OCI-LY7 (cell line): ENCODE data around the gene SCAMP3. TPM values are rescaled to one million over a fixed set of nuclear protein-coding genes. Genes with fewer than 3 reads are reported as not detected.
"Not testable (repeated sequence)": the region's sequence is repeated elsewhere in the genome, so short reads cannot be mapped to it uniquely, and the experiment has no call there.

Source experiments
- BruUV-seq: library from RNA; stranded (reverse); fragments of 400-500 nt; replicated peaks from 2 replicates; lab custom pipeline; 2021; lab: Mats Ljungman, UMichigan
- CTCF ChIA-PET: fragments of 300-600 bp; sonication (Branson Sonifier 250); formaldehyde crosslinking; loops from one replicate; lab custom pipeline; 2022; ENCODE audit warnings: antibody characterized with exemption; ENCODE audit not compliant: unreplicated experiment; lab: Charles Lee
- POLR2A ChIA-PET: fragments of 300-600 bp; sonication (Branson Sonifier 250); formaldehyde crosslinking; loops from one replicate; lab custom pipeline; 2022; ENCODE audit warnings: antibody characterized with exemption; lab: Charles Lee
- DNase-seq: peaks from one replicate; pipeline ENCODE4 v3.0.0-alpha.2; 2015; ENCODE audit warnings: low spot score
- H2AFZ ChIP-seq: fragments of 200-600 bp; sonication (generic), shearing (Covaris generic); 2 replicates; pipeline ENCODE4 v1.6.1; 2014; ENCODE audit warnings: mild to moderate bottlenecking, antibody characterized with exemption, low read length, moderate library complexity
- H3K27ac ChIP-seq: fragments of 200-600 bp; sonication (generic); 2 replicates; pipeline ENCODE4 v1.5.1; 2014; ENCODE audit warnings: mixed run types, low read depth, mild to moderate bottlenecking, moderate library complexity, low read length, inconsistent platforms; ENCODE audit not compliant: poor library complexity, severe bottlenecking
- H3K36me3 ChIP-seq: fragments of 200-600 bp; sonication (generic); 2 replicates; pipeline ENCODE4 v1.6.1; 2014; ENCODE audit warnings: mild to moderate bottlenecking, antibody characterized with exemption, low read length, moderate library complexity, mixed read lengths; ENCODE audit not compliant: insufficient read depth
- H3K4me1 ChIP-seq: fragments of 200-600 bp; sonication (generic); 2 replicates; pipeline ENCODE4 v1.5.1; 2014; ENCODE audit warnings: mild to moderate bottlenecking, low read length; ENCODE audit not compliant: insufficient read depth, poor library complexity, severe bottlenecking
- H3K4me2 ChIP-seq: fragments of 200-600 bp; sonication (generic); 2 replicates; pipeline ENCODE4 v1.6.1; 2014; ENCODE audit warnings: mild to moderate bottlenecking, low read length
- H3K4me3 ChIP-seq: fragments of 200-600 bp; sonication (generic); 2 replicates; pipeline ENCODE4 v1.5.1; 2014; ENCODE audit warnings: mild to moderate bottlenecking, low read depth, low read length; ENCODE audit not compliant: poor library complexity, severe bottlenecking
- H3K79me2 ChIP-seq: fragments of 200-600 bp; sonication (generic); 2 replicates; pipeline ENCODE4 v1.6.1; 2016; ENCODE audit warnings: low read depth, mild to moderate bottlenecking, low read length, moderate library complexity, mixed read lengths; ENCODE audit not compliant: insufficient read depth
- H3K9me2 ChIP-seq: fragments of 200-600 bp; sonication (generic); 2 replicates; pipeline ENCODE4 v1.6.1; 2016; ENCODE audit warnings: mild to moderate bottlenecking, low read length, mixed read lengths; ENCODE audit not compliant: insufficient read depth
- H3K9me3 ChIP-seq: fragments of 200-600 bp; sonication (generic); 2 replicates; pipeline ENCODE4 v1.6.1; 2014; ENCODE audit warnings: mild to moderate bottlenecking, mixed run types, low read length, mixed read lengths
- H4K20me1 ChIP-seq: fragments of 200-600 bp; sonication (generic); 2 replicates; pipeline ENCODE4 v1.6.1; 2014; ENCODE audit warnings: mild to moderate bottlenecking, antibody characterized with exemption, low read length, moderate library complexity, mixed read lengths; ENCODE audit not compliant: insufficient read depth
- EZH2phosphoT487 ChIP-seq: fragments of 200-600 bp; sonication (generic); IDR thresholded peaks from 2 replicates; pipeline ENCODE4 v1.6.1; 2018; ENCODE audit warnings: low read depth, borderline replicate concordance, mild to moderate bottlenecking, mixed run types, antibody characterized with exemption, low read length, moderate library complexity, mixed read lengths
- intact Hi-C: fragments of 100-400 bp; cut with micrococcal nuclease; formaldehyde crosslinking; loops from one replicate; pipeline ENCODE4 v1.10.0; 2022; ENCODE audit not compliant: unreplicated experiment
- total RNA-seq, 2 experiments: library from RNA; depleted of rRNA in 1 of 2; stranded (reverse); fragments of >200 nt in 1 of 2; shearing (Covaris generic) in 1 of 2; gene quantifications; 2 replicates each; pipeline ENCODE4 v1.2.3, GENCODE V29; 2014 to 2022
- TF ChIP-seq, protein P1 (sequence below): fragments of 200-600 bp; sonication (generic); conservative IDR thresholded peaks from 2 replicates; pipeline ENCODE4 v1.5.1; 2014; ENCODE audit warnings: mild to moderate bottlenecking, antibody characterized with exemption, low read length, moderate library complexity, mixed read lengths

SCAMP3 gene
- total RNA-seq, 2 experiments from 2014 or later, result 58.3 to 74.7 TPM

GRCh38 chr1:155241841-155242264 is 20.3 kb downstream of the SCAMP3 start:
- H3K4me3 ChIP-seq, result peak overlapping the region; percentile 70
- POLR2A ChIA-PET, result no interaction called here
- CTCF ChIA-PET, result interaction anchor here (0.9 kb wide), 1 partner anchor 9 kb away, joined by 3 read pairs; no protein-coding TSS in a partner anchor
- intact Hi-C loops, result no loop called here
- BruUV-seq, result no TSS peak
- H3K4me1 ChIP-seq, result peaks cover 38% of the 10 kb centered on the region
- H3K36me3 ChIP-seq, result peaks cover 6% of the 10 kb centered on the region; the same call in 1 of the 2 replicates
- peaks cover 16% of the 10 kb centered on the region; the same call in 1 of the 2 replicates for H3K79me2 ChIP-seq
- H3K4me2 ChIP-seq, result peak overlapping the region; percentile 96
- H3K27ac ChIP-seq, result peak overlapping the region; percentile 46
- H3K9me3 ChIP-seq, result no peaks in the 10 kb centered on the region
- H4K20me1 ChIP-seq, result no peaks in the 10 kb centered on the region
- no peak for DNase-seq
- no peaks in the 10 kb centered on the region for H3K9me2 ChIP-seq
- TF ChIP-seq, protein P1, sequence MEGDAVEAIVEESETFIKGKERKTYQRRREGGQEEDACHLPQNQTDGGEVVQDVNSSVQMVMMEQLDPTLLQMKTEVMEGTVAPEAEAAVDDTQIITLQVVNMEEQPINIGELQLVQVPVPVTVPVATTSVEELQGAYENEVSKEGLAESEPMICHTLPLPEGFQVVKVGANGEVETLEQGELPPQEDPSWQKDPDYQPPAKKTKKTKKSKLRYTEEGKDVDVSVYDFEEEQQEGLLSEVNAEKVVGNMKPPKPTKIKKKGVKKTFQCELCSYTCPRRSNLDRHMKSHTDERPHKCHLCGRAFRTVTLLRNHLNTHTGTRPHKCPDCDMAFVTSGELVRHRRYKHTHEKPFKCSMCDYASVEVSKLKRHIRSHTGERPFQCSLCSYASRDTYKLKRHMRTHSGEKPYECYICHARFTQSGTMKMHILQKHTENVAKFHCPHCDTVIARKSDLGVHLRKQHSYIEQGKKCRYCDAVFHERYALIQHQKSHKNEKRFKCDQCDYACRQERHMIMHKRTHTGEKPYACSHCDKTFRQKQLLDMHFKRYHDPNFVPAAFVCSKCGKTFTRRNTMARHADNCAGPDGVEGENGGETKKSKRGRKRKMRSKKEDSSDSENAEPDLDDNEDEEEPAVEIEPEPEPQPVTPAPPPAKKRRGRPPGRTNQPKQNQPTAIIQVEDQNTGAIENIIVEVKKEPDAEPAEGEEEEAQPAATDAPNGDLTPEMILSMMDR, result no peak
- no peak for TF ChIP-seq EZH2phosphoT487
- H2AFZ ChIP-seq, result no peak overlapping the region; the same call in 1 of the 2 replicates

GRCh38 chr1:155241069-155241679 is 21.0 kb downstream of the SCAMP3 start:
- Histone ChIP-seq H2AFZ (peak overlapping the region; percentile 30; the same call in 1 of the 2 replicates), H3K36me3 (peaks cover 10% of the 10 kb centered on the region), H3K9me3 (no peaks in the 10 kb centered on the region), H3K79me2 (peaks cover 16% of the 10 kb centered on the region; the same call in 1 of the 2 replicates), H3K4me2 (peak overlapping the region; percentile 96), H4K20me1 (no peaks in the 10 kb centered on the region), H3K4me1 (peaks cover 38% of the 10 kb centered on the region), H3K4me3 (peak overlapping the region; percentile 70), H3K9me2 (no peaks in the 10 kb centered on the region), H3K27ac (peak overlapping the region; percentile 46)
- BruUV-seq, result no TSS peak
- TF ChIP-seq, protein P1, result no peak
- no peak for TF ChIP-seq EZH2phosphoT487
- POLR2A ChIA-PET, result interaction anchor here (0.7 to 1.1 kb wide), 2 partner anchors 14 to 268 kb away, joined by 3 to 4 read pairs; no protein-coding TSS in a partner anchor
- intact Hi-C loops, result no loop called here
- CTCF ChIA-PET, result interaction anchor here (0.9 kb wide), 1 partner anchor 10 kb away, joined by 3 read pairs; no protein-coding TSS in a partner anchor
- peak; percentile 86 for DNase-seq

- Histone ChIP-seq H3K36me3 (peaks cover 11% of the 10 kb centered on the region), H3K27ac (no peak overlapping the region), H2AFZ (no peak overlapping the region), H3K9me2 (no peaks in the 10 kb centered on the region), H3K79me2 (no peaks in the 10 kb centered on the region), H3K4me3 (no peak overlapping the region), H3K9me3 (no peaks in the 10 kb centered on the region), H3K4me2 (no peak overlapping the region), H4K20me1 (no peaks in the 10 kb centered on the region), H3K4me1 (peaks cover 8% of the 10 kb centered on the region)
- no peak for DNase-seq
- TF ChIP-seq, protein P1, result no peak
- no peak for TF ChIP-seq EZH2phosphoT487
- CTCF ChIA-PET, result no interaction called here
- POLR2A ChIA-PET, result no interaction called here
- BruUV-seq, result no TSS peak
- intact Hi-C loops, result no loop called here
These were observed 25.7 kb downstream of the SCAMP3 start for GRCh38 chr1:155236451-155236850.

- CTCF ChIA-PET, H3K9me3 ChIP-seq, H4K20me1 ChIP-seq, H3K4me2 ChIP-seq, H3K79me2 ChIP-seq, intact Hi-C loops, H2AFZ ChIP-seq, H3K27ac ChIP-seq, DNase-seq, POLR2A ChIA-PET, H3K4me1 ChIP-seq, H3K4me3 ChIP-seq, H3K9me2 ChIP-seq, BruUV-seq: not testable (repeated sequence)
- H3K36me3 ChIP-seq, result peaks cover 11% of the 10 kb centered on the region
These were observed 26.8 kb downstream of the SCAMP3 start for GRCh38 chr1:155235375-155235774.
